ENCODE results near the gene SLC22A23.
"Not testable (repeated sequence)": the region's sequence is repeated elsewhere in the genome, so short reads cannot be mapped to it uniquely, and the experiment has no call there.

Gene SLC22A23

DNA sequence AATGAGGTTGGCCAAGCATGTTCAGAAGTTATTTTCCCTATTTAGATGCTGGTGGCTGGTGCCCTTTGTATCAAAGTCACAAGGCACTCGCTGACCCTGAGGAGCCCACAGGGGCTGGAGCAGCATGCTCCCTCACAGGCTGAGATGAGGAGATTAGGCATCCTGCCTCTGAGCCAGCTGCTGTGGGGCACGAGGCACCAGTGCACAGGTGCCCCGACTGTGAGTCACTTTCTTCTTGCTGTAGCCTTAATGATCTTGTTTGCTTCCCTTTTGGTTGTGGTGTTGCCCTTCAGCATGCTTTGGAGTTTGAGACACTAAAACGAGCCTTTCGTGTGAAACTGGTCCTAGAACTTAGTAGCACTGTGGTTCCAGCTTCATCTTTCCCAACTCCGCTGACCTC, 193.8 kb downstream of the SLC22A23 start:
- no peak for DNase-seq (ENCODE audit: low read depth)

DNA sequence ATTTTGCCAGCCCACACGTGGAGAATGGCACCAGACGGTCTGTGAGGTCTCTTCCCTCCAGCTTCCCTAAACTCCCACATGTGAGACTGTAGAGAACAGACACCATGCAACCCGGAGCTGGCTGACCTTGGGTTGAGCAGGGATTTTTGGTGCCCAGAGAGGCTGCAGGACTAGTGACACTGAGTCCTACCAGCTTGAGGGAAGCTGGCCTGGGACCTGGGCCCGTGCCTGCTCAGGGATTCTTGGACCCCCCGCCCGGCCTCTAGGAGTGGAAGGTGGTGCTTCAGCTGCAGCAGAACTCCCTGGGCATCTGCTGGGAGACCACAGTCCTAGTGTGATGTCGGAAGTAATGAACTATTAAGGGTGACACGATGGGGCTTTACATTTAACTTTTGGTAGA, 194.9 kb downstream of the SLC22A23 start:
- no peak for DNase-seq (ENCODE audit: low read depth)

- DNase-seq (ENCODE audit: low read depth) = no peak
Observed at GRCh38 chr6:3261518-3261820, 195.4 kb downstream of the SLC22A23 start.

GRCh38 chr6:3260772-3261517, 195.9 kb downstream of the SLC22A23 start:
- DNase-seq (ENCODE audit: low read depth) = no peak

DNA sequence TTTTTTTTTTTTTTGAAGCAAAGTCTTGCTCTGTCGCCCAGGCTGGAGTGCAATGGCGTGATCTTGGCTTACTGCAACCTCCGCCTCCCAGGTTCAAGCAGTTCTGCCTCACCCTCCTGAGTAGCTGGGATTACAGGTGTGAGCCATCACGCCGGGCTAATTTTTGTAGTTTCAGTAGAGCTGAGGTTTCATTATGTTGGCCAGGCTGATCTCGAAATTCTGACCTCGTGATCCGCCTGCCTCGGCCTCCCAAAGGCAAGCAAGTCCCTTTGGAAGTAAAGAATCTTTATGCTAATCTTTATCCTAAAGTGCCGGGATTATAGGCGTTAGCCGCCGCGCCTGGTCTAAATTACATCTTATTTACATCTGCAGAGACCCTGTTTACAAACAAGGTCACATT, 196.6 kb downstream of the SLC22A23 start:
- DNase-seq (ENCODE audit: low read depth) = no peak

DNA sequence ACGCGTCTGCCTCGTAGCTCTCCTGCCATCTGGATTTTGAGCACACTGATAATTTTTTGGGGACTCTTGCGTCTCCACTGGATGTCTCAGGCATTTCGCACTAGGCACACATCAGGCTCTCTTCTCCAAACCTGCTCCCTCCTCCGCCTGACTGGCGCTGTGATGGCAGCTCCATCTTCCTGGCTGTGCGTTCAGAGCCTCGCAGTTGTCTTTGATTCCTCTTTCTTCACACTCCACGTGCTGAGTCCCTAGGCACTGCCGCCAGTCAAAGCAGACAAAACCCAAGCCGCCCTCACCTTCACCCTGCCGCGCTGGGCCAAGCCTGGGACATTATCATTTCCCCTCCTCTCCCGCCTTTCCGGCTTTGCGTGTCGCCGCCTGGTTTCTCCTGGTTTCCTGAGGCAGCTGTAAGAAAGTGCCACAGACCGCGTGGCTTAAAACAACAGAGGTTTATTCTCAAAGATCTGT, 197.3 kb downstream of the SLC22A23 start:
- DNase-seq (ENCODE audit: low read depth) = no peak

DNA sequence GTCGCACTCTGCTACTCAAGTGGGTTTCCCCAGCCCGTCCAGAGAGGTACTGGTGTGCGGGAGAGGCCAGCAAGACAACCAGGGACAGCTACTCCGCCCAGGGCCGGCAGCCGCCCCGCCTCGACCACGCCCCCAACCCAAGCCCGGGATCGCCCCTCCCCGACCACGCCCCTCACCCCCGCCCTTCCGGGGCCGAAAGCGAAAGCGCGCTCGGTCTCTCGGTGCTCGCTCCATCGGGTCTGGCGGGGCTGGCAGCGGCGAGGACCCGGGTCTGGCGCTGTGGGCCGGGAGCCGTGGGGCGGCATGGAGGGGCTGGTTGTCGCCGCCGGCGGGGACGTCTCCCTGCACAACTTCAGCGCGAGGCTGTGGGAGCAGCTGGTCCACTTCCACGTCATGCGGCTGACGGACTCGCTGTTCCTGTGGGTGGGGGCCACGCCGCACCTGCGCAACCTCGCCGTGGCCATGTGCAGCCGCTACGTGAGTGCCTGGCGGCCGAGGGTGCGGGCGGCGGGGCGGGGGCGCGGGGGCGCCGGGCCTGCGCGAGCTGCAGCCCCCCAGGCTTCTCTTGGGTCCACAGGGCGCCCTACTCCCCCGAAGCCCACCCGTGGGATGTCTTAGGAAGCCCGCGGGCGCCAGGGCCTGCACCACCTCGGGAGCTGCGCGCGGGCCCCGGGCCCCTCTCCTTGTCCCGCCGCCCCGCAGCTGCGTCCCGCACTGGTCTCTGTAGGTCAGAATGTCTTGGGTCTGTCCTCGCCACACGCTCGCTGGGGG, 197.9 kb downstream of the SLC22A23 start, which contains the start of gene PSMG4:
PSMG4 (plus strand) TSS at position 228 of the 771 bp plus-strand sequence; CDS start at position 304, 76 bp downstream.
- peak; percentile 96 for DNase-seq (ENCODE audit: low read depth)

DNA sequence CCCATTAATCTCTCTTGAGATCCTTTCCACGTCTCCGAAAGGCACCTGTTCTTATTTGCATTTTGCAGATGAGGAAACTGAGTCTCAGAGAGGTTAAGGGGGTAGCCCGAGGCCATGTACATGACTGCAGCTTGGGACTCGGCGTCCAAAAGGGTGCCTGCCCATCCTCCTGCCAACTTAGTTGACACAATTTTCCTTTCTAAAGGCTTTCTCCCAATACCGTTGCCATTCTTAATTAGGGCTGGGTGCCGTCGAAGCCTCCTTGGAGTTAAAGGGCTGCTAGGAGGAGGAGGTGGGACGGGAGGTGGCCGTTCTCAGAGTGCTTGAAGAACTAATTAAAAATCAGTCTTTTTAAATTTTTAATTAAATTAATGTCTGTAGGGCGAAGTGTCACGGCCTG, 198.6 kb downstream of the SLC22A23 start:
- no peak for DNase-seq (ENCODE audit: low read depth)

DNA sequence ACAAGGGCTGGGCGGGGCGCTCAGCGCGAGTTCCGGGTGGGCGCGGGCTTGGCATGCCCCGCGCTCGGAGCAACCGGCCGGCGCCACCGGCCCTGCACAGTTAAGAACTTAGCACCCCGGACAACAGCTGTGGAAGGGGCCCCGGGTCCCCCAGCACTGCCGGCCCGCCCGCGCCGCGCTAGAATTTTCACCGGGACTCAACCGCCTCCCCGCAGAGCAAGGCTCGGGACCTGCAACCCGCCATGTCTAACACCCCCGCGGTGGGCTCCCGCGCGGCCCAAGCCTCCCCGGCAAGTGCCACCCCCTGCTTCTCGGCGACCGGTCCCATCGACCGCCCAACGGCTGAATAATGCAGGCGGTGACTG, 203.3 kb downstream of the SLC22A23 start:
- no peak for DNase-seq (ENCODE audit: low read depth)

GRCh38 chr6:3252861-3253596, 203.8 kb downstream of the SLC22A23 start:
- no peak for DNase-seq (ENCODE audit: low read depth)

GRCh38 chr6:3252369-3252768, 204.5 kb downstream of the SLC22A23 start:
- DNase-seq (ENCODE audit: low read depth) = no peak

GRCh38 chr6:3251462-3252314, 205.2 kb downstream of the SLC22A23 start:
- DNase-seq (ENCODE audit: low read depth) = peak; percentile 46

DNA sequence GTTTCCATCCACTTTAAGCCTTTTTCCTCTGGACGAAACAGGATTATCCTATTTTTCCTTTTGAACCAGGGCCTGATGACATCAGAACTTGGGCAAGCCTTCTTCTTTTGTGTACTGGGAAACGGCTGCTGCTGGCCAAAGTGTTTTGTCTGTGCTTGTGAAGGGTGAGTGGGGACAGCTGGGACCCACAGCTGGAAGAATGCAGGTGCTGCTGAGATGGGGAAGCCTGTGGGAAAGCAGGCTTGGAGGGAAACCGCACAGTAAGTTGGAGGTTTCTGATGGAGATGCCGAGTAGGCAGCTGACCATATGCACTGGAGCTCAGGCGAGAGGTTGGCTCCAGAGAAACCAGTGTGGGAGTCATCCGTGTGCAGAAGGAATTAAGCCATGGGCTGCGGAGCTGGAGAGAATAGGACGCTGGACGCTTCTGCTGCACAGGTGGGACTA, 206.6 kb downstream of the SLC22A23 start:
- no peak for DNase-seq (ENCODE audit: low read depth)

GRCh38 chr6:3249821-3250220, 207.0 kb downstream of the SLC22A23 start:
- no peak for DNase-seq (ENCODE audit: low read depth)

DNA sequence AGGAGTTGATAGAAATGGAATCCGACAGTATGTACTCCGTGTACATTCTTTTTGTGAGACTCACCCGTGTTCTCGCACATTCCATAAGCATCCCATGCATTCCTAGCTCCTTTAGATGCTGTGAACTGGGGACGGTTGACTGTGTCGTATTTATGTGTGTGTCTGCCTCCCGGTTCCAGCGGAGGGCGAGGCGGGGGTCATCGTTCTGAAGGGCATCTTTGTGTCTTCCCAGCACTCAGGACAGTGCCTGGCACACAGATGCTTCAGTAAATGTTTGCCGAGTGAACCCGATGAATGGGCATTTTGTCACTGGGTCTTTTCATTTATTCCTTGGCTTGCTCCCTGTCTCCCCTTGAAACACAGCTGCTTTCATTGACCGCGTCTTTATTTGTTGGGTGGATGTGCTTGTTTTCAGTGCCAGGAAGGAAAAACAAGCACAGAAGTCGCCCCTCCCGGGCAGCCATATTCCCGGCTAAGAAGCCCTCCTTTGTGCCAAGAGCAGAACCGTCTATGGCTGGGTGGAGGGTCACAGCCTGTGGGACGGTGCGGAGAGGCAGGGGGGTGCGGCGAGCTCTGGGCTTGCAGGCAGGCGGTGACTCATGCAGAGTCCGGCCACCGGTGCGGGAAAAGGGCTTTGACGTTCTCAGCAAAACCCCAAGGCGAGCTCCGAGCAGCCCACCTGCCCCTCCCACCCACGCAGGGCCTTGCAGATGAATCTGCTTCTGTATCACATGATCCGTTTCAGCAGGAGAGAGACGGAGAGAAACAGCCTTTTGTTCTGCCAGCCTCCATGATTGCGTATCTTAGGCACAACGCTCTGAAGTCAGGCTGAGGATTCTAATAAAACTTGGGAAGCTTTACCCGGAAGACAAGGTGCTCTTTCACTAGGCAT, 209.3 kb downstream of the SLC22A23 start:
- DNase-seq (ENCODE audit: low read depth) = no peak

GRCh38 chr6:3245216-3245615, 211.6 kb downstream of the SLC22A23 start:
- no peak for DNase-seq (ENCODE audit: low read depth)

DNA sequence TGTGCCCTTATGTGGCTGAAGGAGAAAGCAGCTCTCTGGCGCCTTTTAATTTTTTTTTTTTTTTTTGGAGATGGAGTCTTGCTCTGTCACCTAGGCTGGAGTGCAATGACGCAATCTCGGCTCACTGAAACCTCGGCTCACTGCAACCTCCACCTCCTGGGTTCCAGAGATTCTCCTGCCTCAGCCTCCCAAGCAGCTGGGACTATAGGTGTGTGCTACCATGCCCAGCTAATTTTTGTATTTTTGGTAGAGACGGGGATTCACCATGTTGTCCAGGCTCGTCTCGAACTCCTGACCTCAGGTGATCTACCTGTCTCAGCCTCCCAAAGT, 212.1 kb downstream of the SLC22A23 start:
- not testable (repeated sequence) for DNase-seq (ENCODE audit: low read depth)

- no peak for DNase-seq (ENCODE audit: low read depth)
Observed at GRCh38 chr6:3244003-3244831, 212.6 kb downstream of the SLC22A23 start.

GRCh38 chr6:3242768-3243167, 214.1 kb downstream of the SLC22A23 start:
- DNase-seq (ENCODE audit: low read depth) = no peak

GRCh38 chr6:3241745-3242144, 215.1 kb downstream of the SLC22A23 start:
- DNase-seq (ENCODE audit: low read depth) = not testable (repeated sequence)

All from stimulated activated CD8-positive, alpha-beta memory T cell treated with anti-CD3 and anti-CD28 coated beads, Interleukin-15, amount 100 ng/mL, for 24 hours (primary cell).